T-helper 17 cell (primary cell): ENCODE measurements around the gene ATAD2B. TPM values are rescaled to one million over a fixed set of nuclear protein-coding genes. Genes with fewer than 3 reads are reported as not detected.
"Not testable (repeated sequence)": the region's sequence is repeated elsewhere in the genome, so short reads cannot be mapped to it uniquely, and the experiment has no call there.

Experiments used
- ATAC-seq: fragments of 150-1000 bp; cut with Tn5 transposase; 2 replicates; pipeline ENCODE4 v1.10.0; 2021; ENCODE audit warnings: mild to moderate bottlenecking, moderate library complexity
- DNase-seq, 3 donors: peaks; one replicate each; pipeline versions ENCODE4 v3.0.0 to v3.0.0-alpha.2; 2020 to 2021
- H3K9me3 ChIP-seq: one replicate; pipeline ENCODE4 v1.7.0; 2013; ENCODE audit warnings: low read length, mild to moderate bottlenecking; ENCODE audit not compliant: control insufficient read depth, poor library complexity, severe bottlenecking
- H3K27ac Mint-ChIP-seq: one replicate; pipeline ENCODE4 v1.8.0; 2022; ENCODE audit warnings: mild to moderate bottlenecking, moderate library complexity, mixed read lengths
- H3K27me3 Mint-ChIP-seq: one replicate; pipeline ENCODE4 v1.8.0; 2022; ENCODE audit warnings: mixed read lengths
- H3K36me3 Mint-ChIP-seq: one replicate; pipeline ENCODE4 v1.8.0; 2022; ENCODE audit warnings: low read depth, mixed read lengths
- H3K4me1 Mint-ChIP-seq: one replicate; pipeline ENCODE4 v1.8.0; 2022; ENCODE audit warnings: mild to moderate bottlenecking, mixed read lengths
- H3K4me3 Mint-ChIP-seq: one replicate; pipeline ENCODE4 v1.8.0; 2022; ENCODE audit warnings: mild to moderate bottlenecking, moderate library complexity, mixed read lengths
- total RNA-seq, 4 donors: library from RNA in 2 of 4; stranded (reverse) in 2 of 4; gene quantifications; one replicate each; pipeline ENCODE4 v1.2.3 and lab custom pipeline; 2022 to 2026

The ATAD2B gene
- total RNA-seq, 2 donors from 2014 or later, result 48.3 to 52.3 TPM

- Mint-ChIP-seq H3K27ac (peak overlapping the region; percentile 19), H3K4me1 (peaks cover 21% of the 10 kb centered on the region), H3K4me3 (no peak overlapping the region), H3K27me3 (no peaks in the 10 kb centered on the region), H3K36me3 (peaks cover 6% of the 10 kb centered on the region)
- no peaks in the 10 kb centered on the region for H3K9me3 ChIP-seq
- peak; percentile 70 for ATAC-seq
- DNase-seq, result no peak
Measured at GRCh38 chr2:23788100-23788499, 138.8 kb downstream of the ATAD2B start.

DNA sequence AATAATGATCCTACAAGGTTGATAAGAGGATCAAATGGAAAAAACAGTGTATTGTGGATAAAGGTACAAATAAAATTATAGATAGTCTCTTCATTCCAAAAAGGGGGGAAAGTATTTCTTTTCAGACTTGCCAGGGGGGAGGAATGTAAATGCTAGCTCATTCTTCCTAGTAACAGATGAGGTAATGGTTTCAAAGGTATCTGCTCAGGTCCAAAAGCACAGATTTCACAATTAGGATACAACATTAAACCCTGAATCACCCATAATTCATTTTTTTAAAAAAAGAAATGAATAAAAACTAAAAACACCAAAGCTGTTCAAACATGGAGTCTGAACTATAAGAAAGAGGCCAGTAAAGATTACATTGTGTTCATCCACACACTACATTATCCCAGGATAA is 142.0 kb downstream of the ATAD2B start:
- Mint-ChIP-seq H3K4me3 (no peak overlapping the region), H3K27ac (peak overlapping the region; percentile 2), H3K36me3 (peaks cover 3% of the 10 kb centered on the region), H3K27me3 (no peaks in the 10 kb centered on the region), H3K4me1 (peaks cover 18% of the 10 kb centered on the region)
- H3K9me3 ChIP-seq, result no peaks in the 10 kb centered on the region
- no peak for ATAC-seq
- DNase-seq, result no peak

DNA sequence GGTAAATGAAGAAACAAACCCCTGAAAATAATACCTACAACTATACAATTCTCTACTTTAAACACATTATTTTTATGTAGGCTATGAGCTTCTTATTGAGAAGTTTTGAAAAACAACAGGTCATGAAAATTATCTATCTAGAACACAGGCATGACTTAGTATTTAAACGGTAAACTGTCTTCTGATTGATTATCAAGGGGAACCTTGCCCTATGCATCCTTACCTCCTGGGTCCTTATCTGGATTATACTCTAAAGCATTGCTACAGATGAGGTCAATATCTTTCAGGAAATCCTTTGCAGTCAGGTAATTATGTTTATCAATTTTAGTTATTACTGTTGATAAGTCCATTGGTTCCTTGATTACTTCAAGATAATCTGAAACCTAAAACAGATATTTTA is 144.3 kb downstream of the ATAD2B start:
- no peaks in the 10 kb centered on the region for H3K9me3 ChIP-seq
- peaks cover 3% of the 10 kb centered on the region for H3K36me3 Mint-ChIP-seq
- H3K27ac Mint-ChIP-seq, result no peak overlapping the region
- DNase-seq (no peak), ATAC-seq (no peak)
- H3K4me3 Mint-ChIP-seq, result no peak overlapping the region
- H3K4me1 Mint-ChIP-seq, result peaks cover 2% of the 10 kb centered on the region
- no peaks in the 10 kb centered on the region for H3K27me3 Mint-ChIP-seq

- no peak overlapping the region for H3K27ac Mint-ChIP-seq
Measured at GRCh38 chr2:23782126-23782525, 144.8 kb downstream of the ATAD2B start.

DNA sequence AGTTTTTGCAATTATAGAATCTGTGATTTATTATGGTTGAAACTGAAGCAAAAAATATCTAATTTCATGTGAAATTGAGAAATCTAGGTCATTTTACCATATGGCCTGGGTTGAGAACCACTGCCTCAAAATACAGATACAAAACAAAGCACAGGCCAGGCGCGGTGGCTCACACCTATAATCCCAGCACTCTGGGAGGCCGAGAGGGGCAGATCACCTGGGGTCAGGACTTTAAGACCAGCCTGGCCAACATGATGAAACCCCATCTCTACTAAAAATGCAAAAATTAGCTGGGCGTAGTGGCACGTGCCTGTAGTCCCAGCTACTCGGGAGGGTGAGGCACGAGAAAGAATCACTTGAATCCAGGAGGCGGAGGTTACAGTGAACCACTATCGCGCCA is 146.5 kb downstream of the ATAD2B start:
- ATAC-seq, H3K27ac Mint-ChIP-seq, H3K4me3 Mint-ChIP-seq, H3K4me1 Mint-ChIP-seq, H3K27me3 Mint-ChIP-seq, H3K36me3 Mint-ChIP-seq, DNase-seq, H3K9me3 ChIP-seq: not testable (repeated sequence)

More at GRCh38 chr2:23782126-23782525, 144.8 kb downstream of the ATAD2B start:
- Mint-ChIP-seq H3K27me3 (no peaks in the 10 kb centered on the region), H3K4me1 (peaks cover 2% of the 10 kb centered on the region), H3K4me3 (no peak overlapping the region), H3K36me3 (peaks cover 3% of the 10 kb centered on the region)
- no peaks in the 10 kb centered on the region for H3K9me3 ChIP-seq
- ATAC-seq (no peak), DNase-seq (no peak)

DNA sequence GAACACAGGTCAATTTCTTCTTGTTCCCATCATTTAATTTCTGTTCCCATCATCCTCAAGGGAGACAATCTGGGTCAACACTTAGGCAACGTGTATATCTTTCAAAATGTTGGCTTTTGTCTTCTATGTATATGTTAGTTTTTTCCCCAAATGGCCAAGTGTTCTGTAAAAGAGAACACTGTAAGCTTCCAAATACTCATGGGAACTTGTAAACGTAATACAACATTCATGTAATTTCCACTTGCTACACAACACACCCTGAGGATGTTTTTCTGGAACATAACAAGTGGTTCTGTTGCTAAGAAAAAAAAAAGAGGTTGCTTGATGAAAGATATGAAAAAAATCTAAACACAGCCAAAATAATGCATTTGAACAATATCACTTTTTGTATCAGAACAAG is 149.1 kb downstream of the ATAD2B start:
- no peak overlapping the region for H3K27ac Mint-ChIP-seq
- ATAC-seq (no peak), DNase-seq (no peak)
- H3K27me3 Mint-ChIP-seq, result no peaks in the 10 kb centered on the region
- no peak overlapping the region for H3K4me3 Mint-ChIP-seq
- H3K36me3 Mint-ChIP-seq, result peaks cover 10% of the 10 kb centered on the region
- peaks cover 2% of the 10 kb centered on the region for H3K4me1 Mint-ChIP-seq
- no peaks in the 10 kb centered on the region for H3K9me3 ChIP-seq

DNA sequence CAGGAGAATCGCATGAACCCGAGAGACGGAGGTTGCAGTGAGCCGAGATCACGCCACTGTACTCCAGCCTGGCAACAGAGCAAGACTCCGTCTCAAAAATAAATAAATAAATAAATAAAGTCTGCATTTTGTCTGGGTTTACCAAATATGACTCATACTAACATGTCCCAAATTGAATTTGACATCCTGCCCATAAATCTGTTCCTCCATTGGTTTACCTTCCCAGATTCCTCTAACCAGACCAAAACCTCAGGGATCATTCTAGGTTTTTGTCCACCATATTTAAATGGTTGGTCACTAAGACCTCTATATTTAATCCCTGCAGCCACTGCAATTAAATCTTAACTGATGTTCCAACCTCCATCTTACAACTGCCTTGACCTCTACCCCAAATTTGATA is 150.9 kb downstream of the ATAD2B start:
- H3K27me3 Mint-ChIP-seq, result no peaks in the 10 kb centered on the region
- no peak overlapping the region for H3K27ac Mint-ChIP-seq
- ATAC-seq (no peak), DNase-seq (no peak)
- peaks cover 2% of the 10 kb centered on the region for H3K9me3 ChIP-seq
- no peaks in the 10 kb centered on the region for H3K4me1 Mint-ChIP-seq
- no peak overlapping the region for H3K4me3 Mint-ChIP-seq
- peaks cover 14% of the 10 kb centered on the region for H3K36me3 Mint-ChIP-seq

DNA sequence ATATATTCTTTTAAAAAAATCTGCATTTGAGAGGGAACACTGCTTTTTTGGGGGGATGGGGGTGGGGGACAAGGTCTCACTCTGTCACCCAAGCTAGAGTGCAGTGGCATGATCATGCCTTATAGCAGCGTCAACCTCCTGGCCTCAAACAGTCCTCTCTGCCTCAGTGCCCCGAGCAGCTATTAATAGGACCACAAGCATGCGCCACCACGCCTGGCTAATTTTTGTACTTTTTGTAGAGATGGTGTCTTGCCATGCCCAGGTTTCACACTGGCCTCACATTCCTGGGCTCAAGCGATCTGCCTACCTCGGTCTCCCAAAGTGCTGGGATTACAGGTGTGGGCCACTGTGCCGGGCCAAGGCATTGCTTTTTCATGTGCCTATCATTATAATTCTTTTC is 154.2 kb downstream of the ATAD2B start:
- DNase-seq, result no peak
- ATAC-seq, result no peak
- no peak overlapping the region for H3K27ac Mint-ChIP-seq
- no peaks in the 10 kb centered on the region for H3K4me1 Mint-ChIP-seq
- no peaks in the 10 kb centered on the region for H3K27me3 Mint-ChIP-seq
- peaks cover 14% of the 10 kb centered on the region for H3K36me3 Mint-ChIP-seq
- peaks cover 2% of the 10 kb centered on the region for H3K9me3 ChIP-seq
- no peak overlapping the region for H3K4me3 Mint-ChIP-seq

GRCh38 chr2:23772056-23772455 is 154.9 kb downstream of the ATAD2B start:
- Mint-ChIP-seq H3K4me3 (no peak overlapping the region), H3K4me1 (peaks cover 3% of the 10 kb centered on the region), H3K36me3 (peaks cover 14% of the 10 kb centered on the region), H3K27me3 (no peaks in the 10 kb centered on the region), H3K27ac (no peak overlapping the region)
- H3K9me3 ChIP-seq, result peaks cover 2% of the 10 kb centered on the region
- ATAC-seq, result no peak
- no peak for DNase-seq

- Mint-ChIP-seq H3K27me3 (no peaks in the 10 kb centered on the region), H3K4me1 (peaks cover 8% of the 10 kb centered on the region), H3K4me3 (no peak overlapping the region), H3K36me3 (peaks cover 13% of the 10 kb centered on the region), H3K27ac (no peak overlapping the region)
- ATAC-seq, result no peak
- DNase-seq, result no peak
- peaks cover 2% of the 10 kb centered on the region for H3K9me3 ChIP-seq
Measured at GRCh38 chr2:23769364-23769763, 157.6 kb downstream of the ATAD2B start.

DNA sequence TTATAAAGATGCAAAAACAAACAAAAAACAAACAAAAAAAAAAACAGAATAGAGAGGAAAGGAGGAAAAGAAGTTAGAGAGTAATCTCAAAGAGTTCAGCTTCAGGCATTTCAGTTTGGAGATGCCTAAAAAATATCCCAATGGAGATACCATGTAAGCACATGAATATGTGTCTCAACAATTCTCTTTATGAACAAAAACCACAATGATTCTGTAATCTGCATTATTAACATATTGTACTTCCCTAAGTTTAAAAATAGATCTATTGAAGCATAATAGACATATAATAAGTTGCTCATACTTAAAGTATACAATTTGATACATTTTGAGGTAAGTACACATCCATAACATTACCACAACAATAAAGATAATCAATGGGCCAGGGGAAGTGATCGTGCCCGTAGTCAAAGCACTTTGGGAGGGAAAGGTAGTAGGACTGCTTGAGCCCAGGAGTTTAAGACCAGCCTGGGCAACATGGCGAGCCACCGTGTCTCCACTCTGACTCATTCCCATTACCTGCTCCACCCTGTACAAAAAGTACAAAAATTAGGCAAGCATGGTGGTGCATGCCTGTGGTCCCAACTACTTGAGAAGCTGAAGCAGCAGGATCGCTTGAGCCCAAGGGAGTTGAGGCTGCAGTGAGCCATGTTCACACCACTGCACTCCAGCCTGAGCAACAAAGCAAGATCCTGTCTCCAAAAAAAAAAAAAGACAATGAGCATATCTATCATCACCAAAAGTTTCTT is 158.9 kb downstream of the ATAD2B start:
- no peak for ATAC-seq
- H3K27ac Mint-ChIP-seq, result peak overlapping the region; percentile 2
- H3K4me1 Mint-ChIP-seq, result peaks cover 11% of the 10 kb centered on the region
- no peaks in the 10 kb centered on the region for H3K27me3 Mint-ChIP-seq
- no peak for DNase-seq
- no peak overlapping the region for H3K4me3 Mint-ChIP-seq
- H3K9me3 ChIP-seq, result peaks cover 2% of the 10 kb centered on the region
- H3K36me3 Mint-ChIP-seq, result peaks cover 11% of the 10 kb centered on the region

- H3K4me1 Mint-ChIP-seq, result peaks cover 21% of the 10 kb centered on the region
- no peak overlapping the region for H3K27ac Mint-ChIP-seq
- no peaks in the 10 kb centered on the region for H3K9me3 ChIP-seq
- no peak for DNase-seq
- H3K36me3 Mint-ChIP-seq, result peaks cover 10% of the 10 kb centered on the region
- no peak overlapping the region for H3K4me3 Mint-ChIP-seq
- no peak for ATAC-seq
- no peaks in the 10 kb centered on the region for H3K27me3 Mint-ChIP-seq
Measured at GRCh38 chr2:23762141-23762540, 164.8 kb downstream of the ATAD2B start.

DNA sequence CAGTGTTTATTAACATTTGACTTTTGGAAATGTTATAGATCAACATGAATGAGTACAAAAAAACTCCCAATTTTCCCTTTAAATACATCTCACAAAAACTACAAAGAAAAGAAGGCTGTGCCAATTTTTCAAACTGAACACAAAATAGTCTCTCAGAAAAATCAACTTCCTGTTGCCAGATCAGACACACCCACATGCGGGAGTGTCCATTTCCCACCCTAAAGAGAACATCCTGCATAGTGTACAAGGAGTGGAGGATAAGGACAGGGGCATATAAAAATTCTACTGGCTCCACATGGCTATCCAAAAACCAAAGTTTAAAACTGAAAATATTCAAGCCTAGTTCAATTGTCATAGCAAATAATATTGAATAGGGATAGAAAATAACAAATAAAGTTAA is 165.3 kb downstream of the ATAD2B start:
- H3K27ac Mint-ChIP-seq, result peak overlapping the region; percentile 11
- no peak for ATAC-seq
- H3K9me3 ChIP-seq, result no peaks in the 10 kb centered on the region
- no peak overlapping the region for H3K4me3 Mint-ChIP-seq
- DNase-seq, result no peak
- H3K36me3 Mint-ChIP-seq, result peaks cover 10% of the 10 kb centered on the region
- no peaks in the 10 kb centered on the region for H3K27me3 Mint-ChIP-seq
- H3K4me1 Mint-ChIP-seq, result peaks cover 20% of the 10 kb centered on the region

DNA sequence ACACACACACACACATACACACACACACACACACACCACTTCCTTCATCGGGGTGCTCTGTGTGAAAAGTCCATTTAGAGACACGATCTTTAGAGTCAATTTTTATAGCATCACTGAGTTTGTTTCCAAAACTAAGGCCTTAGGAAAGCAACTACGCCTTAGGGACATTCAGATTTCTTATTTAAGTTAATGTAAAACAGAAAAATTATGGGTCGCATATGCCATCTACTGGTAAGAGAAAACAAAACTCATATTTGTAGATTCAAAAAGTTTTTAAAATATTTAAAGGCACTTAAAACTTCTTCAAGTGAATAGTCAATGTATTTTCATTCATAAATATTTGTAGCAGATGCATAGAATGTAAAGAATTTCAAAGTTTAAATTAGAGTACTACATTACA is 166.2 kb downstream of the ATAD2B start:
- no peaks in the 10 kb centered on the region for H3K9me3 ChIP-seq
- Mint-ChIP-seq H3K36me3 (peaks cover 10% of the 10 kb centered on the region), H3K4me3 (no peak overlapping the region), H3K27ac (no peak overlapping the region), H3K4me1 (peaks cover 16% of the 10 kb centered on the region), H3K27me3 (no peaks in the 10 kb centered on the region)
- ATAC-seq (no peak), DNase-seq (no peak)
